Measurements from ENCODE around the gene CETN3.

- no peak for TF ChIP-seq EZH2 (IDR thresholded peaks at IDR 0.05; ENCODE audit: borderline replicate concordance, low read length)
- TF ChIP-seq CTCF (conservative IDR thresholded peaks at IDR 0.05 in 1 of 2, IDR thresholded peaks at IDR 0.05 in 1 of 2; ENCODE audit: extremely low read depth in 1 of 2, insufficient read depth in 1 of 2, low read depth in 1 of 2, low read length in 2 of 2), result peak; percentile 51 to 55
These were observed 24.7 kb upstream of the CETN3 start for GRCh38 chr5:90434116-90434714.
